Activated T-cell treated with anti-CD3 and anti-CD28 coated beads, Interleukin-2, amount 50 U/mL, for 72 hours (primary cell): ENCODE data around the gene CALML5. TPM values are rescaled to one million over a fixed set of nuclear protein-coding genes. Genes with fewer than 3 reads are reported as not detected.
"Not testable (repeated sequence)": the region's sequence is repeated elsewhere in the genome, so short reads cannot be mapped to it uniquely, and the experiment has no call there.

Experiments
- ATAC-seq, 2 donors: fragments of 150-1000 bp; cut with Tn5 transposase; replicated peaks in 1 of 2; 2 replicates each; pipeline ENCODE4 v1.10.0; 2021; ENCODE audit warnings: moderate library complexity in 2 of 2, mild to moderate bottlenecking in 1 of 2
- DNase-seq, 2 donors: peaks; one replicate each; pipeline ENCODE4 v3.0.0; 2021 to 2022; ENCODE audit warnings: mixed read lengths in 1 of 2
- H3K27ac Mint-ChIP-seq: one replicate; pipeline ENCODE4 v1.8.0; 2022; ENCODE audit warnings: mild to moderate bottlenecking, moderate library complexity, mixed read lengths
- H3K27me3 Mint-ChIP-seq: one replicate; pipeline ENCODE4 v1.8.0; 2022; ENCODE audit warnings: low read depth, mixed read lengths
- H3K36me3 Mint-ChIP-seq, 2 donors: one replicate each; pipeline ENCODE4 v1.8.0; 2022; ENCODE audit warnings: mixed read lengths in 2 of 2, mild to moderate bottlenecking in 1 of 2; ENCODE audit not compliant: insufficient read depth in 2 of 2
- H3K4me1 Mint-ChIP-seq: one replicate; pipeline ENCODE4 v1.8.0; 2022; ENCODE audit warnings: low read depth, mixed read lengths
- H3K4me3 Mint-ChIP-seq, 2 donors: one replicate each; pipeline ENCODE4 v1.8.0; 2022; ENCODE audit warnings: mild to moderate bottlenecking in 2 of 2, mixed read lengths in 2 of 2, moderate library complexity in 2 of 2
- H3K9me3 Mint-ChIP-seq, 2 donors: one replicate each; pipeline ENCODE4 v1.8.0; 2022; ENCODE audit warnings: mixed read lengths in 2 of 2
- total RNA-seq, 2 donors: library from RNA; stranded (reverse); gene quantifications; one replicate each; pipeline ENCODE4 v1.2.3, GENCODE V29; 2022

Gene CALML5
- total RNA-seq, 2 donors from 2014 or later, result not detected

GRCh38 chr10:5485948-5486852, 13.2 kb downstream of the CALML5 start:
- H3K4me1 Mint-ChIP-seq, result peaks cover 10% of the 10 kb centered on the region
- no peak for DNase-seq
- peaks cover 0 to 1% of the 10 kb centered on the region in 2 donors for H3K36me3 Mint-ChIP-seq
- ATAC-seq, result no peak
- no peak overlapping the region for H3K27ac Mint-ChIP-seq
- no peak overlapping the region for H3K4me3 Mint-ChIP-seq
- no peaks in the 10 kb centered on the region for H3K27me3 Mint-ChIP-seq
- no peaks in the 10 kb centered on the region for H3K9me3 Mint-ChIP-seq

DNA sequence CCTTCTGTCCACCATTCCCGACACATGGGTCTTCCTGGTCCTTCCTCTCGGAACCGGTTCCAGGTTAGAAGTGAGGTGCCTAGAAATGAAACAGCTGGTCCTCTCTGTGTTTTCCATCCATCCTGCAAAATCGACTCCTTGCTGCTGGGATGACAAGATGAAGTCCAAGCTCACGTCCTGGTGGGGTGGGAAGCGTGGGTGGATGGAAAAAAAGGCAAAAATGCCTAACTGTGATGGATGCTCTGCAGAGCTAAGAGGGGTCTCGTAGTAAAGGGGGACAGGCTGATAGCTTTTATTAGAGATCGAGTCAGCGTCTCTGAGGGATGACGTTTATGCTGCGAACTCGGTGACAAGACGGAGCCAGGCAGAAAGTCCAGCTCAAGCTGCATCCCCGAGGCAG, 14.1 kb downstream of the CALML5 start:
- Mint-ChIP-seq H3K9me3 (no peaks in the 10 kb centered on the region), H3K27me3 (no peaks in the 10 kb centered on the region), H3K4me1 (peaks cover 9% of the 10 kb centered on the region), H3K36me3 (peaks cover 0 to 1% of the 10 kb centered on the region in 2 donors), H3K4me3 (no peak overlapping the region), H3K27ac (no peak overlapping the region)
- DNase-seq (no peak), ATAC-seq (no peak)

DNA sequence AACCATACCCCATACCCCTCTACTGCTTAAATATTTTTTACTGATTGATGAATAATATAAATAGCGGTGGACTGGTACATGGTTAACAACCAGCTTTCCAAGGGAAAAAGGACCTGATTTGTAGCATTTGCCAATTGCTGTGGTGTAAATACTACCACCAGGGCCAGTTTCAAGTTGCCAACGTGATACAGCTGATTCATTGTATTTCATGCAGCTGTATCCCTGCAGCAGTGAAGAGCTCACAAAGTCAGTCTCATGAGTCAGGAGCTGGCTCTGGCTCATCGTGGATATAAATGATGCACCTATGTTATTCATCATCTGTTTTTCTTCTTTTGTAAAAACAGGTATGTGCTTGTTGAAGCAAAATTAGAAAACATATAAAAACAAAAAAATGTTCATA, 15.2 kb downstream of the CALML5 start:
- Mint-ChIP-seq H3K4me1 (no peaks in the 10 kb centered on the region), H3K27me3 (no peaks in the 10 kb centered on the region), H3K9me3 (no peaks in the 10 kb centered on the region), H3K27ac (no peak overlapping the region), H3K4me3 (no peak overlapping the region), H3K36me3 (peaks cover 0 to 1% of the 10 kb centered on the region in 2 donors)
- no peak for ATAC-seq
- DNase-seq, result no peak

DNA sequence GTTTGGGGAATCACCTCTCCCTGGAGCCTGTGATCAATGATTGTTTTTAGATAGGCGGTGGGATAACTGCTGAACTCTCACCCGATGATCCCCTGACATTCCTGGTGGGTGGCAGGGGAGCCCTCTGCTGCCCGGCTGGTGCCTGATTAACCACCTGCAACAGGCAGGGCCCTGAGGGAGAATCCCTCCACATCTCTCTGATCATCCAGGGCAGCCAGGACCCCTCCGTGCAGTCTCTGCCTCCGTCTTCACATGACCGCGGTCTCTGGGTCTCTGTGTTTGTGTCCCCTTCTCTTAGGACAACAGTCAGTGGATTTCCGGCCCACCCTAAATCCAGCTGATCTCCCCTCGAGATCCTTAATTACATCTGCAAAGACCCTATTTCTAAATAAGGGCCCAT, 17.4 kb downstream of the CALML5 start:
- H3K4me3 Mint-ChIP-seq, result no peak overlapping the region
- H3K27ac Mint-ChIP-seq, result no peak overlapping the region

DNA sequence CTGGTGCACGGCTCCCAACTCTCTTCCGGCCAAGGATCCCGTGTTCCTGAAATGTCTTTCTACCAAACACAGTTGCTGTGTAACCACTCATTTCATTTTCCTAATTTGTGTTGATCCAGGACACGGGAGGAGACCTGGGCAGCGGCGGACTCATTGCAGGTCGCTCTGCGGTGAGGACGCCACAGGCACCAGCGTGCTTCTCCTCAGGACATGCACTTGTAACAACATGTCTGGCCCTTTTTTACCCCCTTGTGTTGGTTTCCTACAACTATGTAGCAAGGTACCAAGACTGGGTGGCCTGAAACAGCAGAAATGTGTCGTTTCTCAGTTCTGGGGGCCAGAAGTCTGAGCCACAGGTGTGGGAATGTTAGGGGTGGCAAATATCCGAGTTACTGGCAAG, 18.2 kb downstream of the CALML5 start:
- Mint-ChIP-seq H3K4me1 (no peaks in the 10 kb centered on the region), H3K4me3 (no peak overlapping the region), H3K27me3 (no peaks in the 10 kb centered on the region), H3K36me3 (no peaks in the 10 kb centered on the region), H3K27ac (no peak overlapping the region), H3K9me3 (no peaks in the 10 kb centered on the region)
- DNase-seq (no peak), ATAC-seq (no peak)

More for the DNA sequence above, 17.4 kb downstream of the CALML5 start:
- ATAC-seq (no peak), DNase-seq (no peak)
- Mint-ChIP-seq H3K27me3 (no peaks in the 10 kb centered on the region), H3K4me1 (no peaks in the 10 kb centered on the region), H3K36me3 (no peaks in the 10 kb centered on the region), H3K9me3 (no peaks in the 10 kb centered on the region)

DNA sequence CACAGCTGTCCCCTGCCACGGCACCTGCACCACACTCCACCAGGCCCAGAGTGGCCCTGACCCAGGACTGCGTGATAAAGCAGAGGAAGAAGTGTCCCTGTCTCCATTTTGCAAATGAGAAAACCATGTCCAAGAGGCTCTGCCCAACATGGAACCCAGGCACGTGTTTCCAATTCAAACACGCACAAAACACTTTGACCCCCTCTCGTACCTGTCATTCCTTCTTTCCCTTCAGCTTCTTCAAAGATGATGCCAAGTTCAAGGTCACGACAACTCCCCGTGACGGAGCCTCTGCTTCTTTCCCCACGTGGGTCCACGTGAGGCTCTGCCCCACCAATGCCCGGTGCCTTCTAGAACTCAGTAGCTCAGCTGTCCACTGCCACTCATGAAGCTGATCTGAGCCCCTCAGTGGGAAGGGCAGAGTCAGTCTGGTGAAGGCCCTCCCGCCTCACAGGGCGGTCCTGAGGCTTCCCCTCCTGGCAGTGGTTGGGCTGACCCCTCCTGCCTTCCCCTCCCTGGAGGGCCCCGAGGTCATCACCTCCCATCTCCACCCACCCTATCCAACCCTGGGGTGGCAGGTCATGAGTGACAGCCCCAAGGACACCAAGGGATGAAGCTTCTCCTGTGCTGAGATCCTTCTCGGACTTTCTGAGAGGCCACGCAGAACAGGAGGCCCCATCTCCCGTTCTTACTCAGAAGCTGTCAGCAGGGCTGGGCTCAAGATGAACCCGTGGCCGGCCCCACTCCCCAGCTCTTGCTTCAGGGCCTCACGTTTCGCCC, 19.0 kb downstream of the CALML5 start:
- no peaks in the 10 kb centered on the region for H3K27me3 Mint-ChIP-seq
- no peak overlapping the region for H3K4me3 Mint-ChIP-seq
- H3K4me1 Mint-ChIP-seq, result no peaks in the 10 kb centered on the region
- H3K9me3 Mint-ChIP-seq, result no peaks in the 10 kb centered on the region
- no peaks in the 10 kb centered on the region for H3K36me3 Mint-ChIP-seq
- ATAC-seq (no peak), DNase-seq (no peak)
- H3K27ac Mint-ChIP-seq, result no peak overlapping the region

DNA sequence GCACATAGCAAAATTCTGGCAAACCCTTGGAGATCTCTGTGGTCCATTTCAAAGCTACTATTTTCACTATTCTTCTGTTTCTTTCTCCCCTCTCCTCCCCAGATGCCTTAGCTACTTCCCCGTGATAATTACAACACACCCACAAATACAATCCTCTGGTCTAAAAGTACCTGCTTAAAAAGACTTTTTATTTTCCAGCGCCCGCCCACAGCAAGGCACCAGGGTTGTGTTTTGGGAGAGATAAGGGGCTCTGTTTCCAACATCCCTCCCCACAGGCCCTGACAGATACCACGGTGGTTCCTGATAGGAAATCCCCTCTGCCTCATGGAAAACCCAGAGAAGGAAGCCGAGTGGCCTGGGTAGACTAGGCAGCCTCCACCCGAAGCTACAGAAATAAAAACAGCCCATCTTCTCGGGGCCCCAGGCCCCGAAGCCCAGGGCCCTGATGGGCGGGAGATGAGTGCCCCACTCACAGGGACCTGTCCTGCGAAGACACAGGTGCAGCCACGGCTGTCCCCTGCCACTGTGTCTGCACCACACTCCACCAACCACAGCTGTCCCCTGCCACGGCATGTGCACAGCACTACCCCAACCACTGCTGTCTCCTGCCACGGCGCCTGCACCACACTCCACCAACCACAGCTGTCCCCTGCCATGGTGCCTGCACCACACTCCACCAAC, 19.7 kb downstream of the CALML5 start:
- Mint-ChIP-seq H3K9me3 (no peaks in the 10 kb centered on the region), H3K36me3 (no peaks in the 10 kb centered on the region), H3K4me1 (no peaks in the 10 kb centered on the region), H3K27me3 (no peaks in the 10 kb centered on the region), H3K4me3 (no peak overlapping the region), H3K27ac (no peak overlapping the region)
- DNase-seq (no peak), ATAC-seq (no peak)

DNA sequence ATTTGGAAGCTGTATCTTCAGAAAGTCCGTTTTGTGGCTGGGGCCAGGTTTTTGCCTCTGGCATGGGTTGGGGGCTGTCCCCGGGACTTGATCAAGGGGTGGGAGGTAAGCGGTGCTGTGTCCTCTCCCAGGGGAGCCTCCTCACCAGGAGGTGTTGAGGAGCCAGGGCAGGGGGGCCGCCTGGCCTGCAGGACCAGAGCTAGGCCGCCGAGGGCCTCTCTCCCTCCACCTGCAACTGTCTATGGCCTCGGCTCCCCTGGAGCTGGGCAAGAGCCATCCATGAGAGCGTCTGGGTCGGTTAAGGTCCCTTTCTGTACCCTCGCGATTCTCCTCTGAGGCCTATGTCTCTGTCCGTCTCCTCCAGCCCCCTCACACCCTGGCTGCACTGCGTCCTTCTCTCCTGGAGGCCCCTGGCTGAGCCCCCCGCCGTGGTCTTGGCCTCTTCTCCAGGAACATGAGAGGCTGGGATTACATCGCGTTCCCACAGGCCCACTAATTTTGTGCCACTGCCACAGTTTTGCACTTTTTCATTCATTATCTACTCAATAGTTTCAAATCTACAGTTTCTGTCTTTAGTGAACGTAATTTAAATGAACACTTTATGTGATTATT, 20.6 kb downstream of the CALML5 start:
- Mint-ChIP-seq H3K4me3 (no peak overlapping the region), H3K4me1 (no peaks in the 10 kb centered on the region), H3K36me3 (no peaks in the 10 kb centered on the region), H3K9me3 (no peaks in the 10 kb centered on the region), H3K27ac (no peak overlapping the region), H3K27me3 (no peaks in the 10 kb centered on the region)
- DNase-seq (no peak), ATAC-seq (no peak)

DNA sequence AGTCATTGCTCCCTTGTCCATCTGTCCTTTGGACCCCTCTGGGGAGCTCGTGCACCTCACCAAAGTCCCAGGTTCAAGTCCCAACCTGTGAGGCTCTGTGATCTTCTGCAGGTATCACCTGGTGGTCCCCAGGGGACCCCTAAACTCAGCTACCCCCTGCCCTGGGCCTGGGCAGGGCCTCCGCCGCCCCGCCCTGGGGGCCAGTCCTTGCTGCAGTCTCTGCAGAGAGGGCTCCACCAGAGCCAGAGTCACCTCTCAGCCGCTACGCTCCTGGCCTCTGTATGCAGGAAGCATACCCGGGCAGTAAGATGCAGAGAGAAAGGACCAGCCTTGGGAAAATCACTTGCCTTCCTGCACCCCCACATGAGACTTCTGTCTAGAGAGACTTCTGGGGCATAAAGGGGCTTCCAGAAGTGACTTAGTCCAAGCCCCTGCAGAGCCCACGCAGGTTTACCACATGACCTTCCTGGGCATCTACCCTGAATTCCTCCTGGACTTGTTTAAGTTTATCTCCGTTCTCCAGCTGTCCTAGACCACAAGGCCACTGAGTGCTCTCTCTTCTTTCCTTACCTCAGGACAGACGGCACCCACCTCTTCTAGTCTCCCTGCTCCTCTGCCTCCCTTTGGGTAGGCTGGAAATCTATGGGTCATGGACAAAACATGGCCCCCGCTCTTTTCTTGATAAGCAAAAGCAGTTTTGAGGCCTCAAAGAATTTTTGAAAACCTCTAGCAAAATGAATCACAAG, 21.2 kb downstream of the CALML5 start:
- no peak overlapping the region for H3K27ac Mint-ChIP-seq
- DNase-seq, result no peak
- ATAC-seq, result no peak
- H3K27me3 Mint-ChIP-seq, result no peaks in the 10 kb centered on the region
- H3K9me3 Mint-ChIP-seq, result no peaks in the 10 kb centered on the region
- H3K4me3 Mint-ChIP-seq, result no peak overlapping the region
- no peaks in the 10 kb centered on the region for H3K36me3 Mint-ChIP-seq
- H3K4me1 Mint-ChIP-seq, result no peaks in the 10 kb centered on the region

- DNase-seq, result no peak
- ATAC-seq, result no peak
- H3K4me3 Mint-ChIP-seq, result no peak overlapping the region
- H3K36me3 Mint-ChIP-seq, result no peaks in the 10 kb centered on the region
- H3K27me3 Mint-ChIP-seq, result no peaks in the 10 kb centered on the region
- no peaks in the 10 kb centered on the region for H3K4me1 Mint-ChIP-seq
- H3K9me3 Mint-ChIP-seq, result no peaks in the 10 kb centered on the region
- H3K27ac Mint-ChIP-seq, result no peak overlapping the region
Observed at GRCh38 chr10:5476918-5477525, 22.3 kb downstream of the CALML5 start.

DNA sequence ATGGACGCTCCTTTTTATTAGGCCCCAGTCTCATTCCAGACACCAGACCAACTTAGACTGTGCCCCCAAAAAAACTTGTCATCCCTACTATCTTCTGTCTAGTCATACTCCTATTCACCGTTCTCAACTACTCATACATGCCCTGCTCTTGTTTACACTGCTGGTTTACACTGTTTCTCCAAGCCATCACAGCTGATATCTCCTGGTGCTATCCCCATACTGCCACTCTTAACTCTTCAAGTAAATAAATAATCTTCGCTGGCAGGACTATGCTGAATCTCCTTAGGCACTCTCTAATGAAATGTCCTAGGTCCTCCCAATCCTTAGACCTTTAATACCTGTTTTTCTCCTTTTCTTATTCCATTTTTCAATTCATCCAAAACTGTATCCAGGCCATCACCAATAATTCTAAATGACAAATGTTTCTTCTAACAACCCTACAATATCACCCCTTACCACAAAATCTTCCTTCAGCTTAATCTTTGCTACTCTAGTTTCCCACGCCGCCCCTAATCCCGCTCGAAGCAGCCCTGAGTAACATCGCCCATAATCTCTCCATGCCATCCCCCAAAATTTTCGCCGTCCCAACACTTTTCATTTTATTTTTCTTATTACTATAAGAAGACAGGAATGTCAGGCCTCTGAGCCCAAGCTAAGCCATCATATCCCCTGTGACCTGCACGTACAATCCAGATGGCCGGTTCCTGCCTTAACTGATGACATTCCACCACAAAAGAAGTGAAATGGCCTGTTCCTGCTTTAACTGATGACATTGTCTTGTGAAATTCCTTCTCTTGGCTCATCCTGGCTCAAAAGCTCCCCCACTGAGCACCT, 23.2 kb downstream of the CALML5 start:
- H3K27me3 Mint-ChIP-seq, H3K27ac Mint-ChIP-seq, H3K4me3 Mint-ChIP-seq, H3K36me3 Mint-ChIP-seq, H3K9me3 Mint-ChIP-seq, H3K4me1 Mint-ChIP-seq, ATAC-seq, DNase-seq: not testable (repeated sequence)
